ENCODE data around the gene LPAR5.
"Not testable (repeated sequence)": the region's sequence is repeated elsewhere in the genome, so short reads cannot be mapped to it uniquely, and the experiment has no call there.

LPAR5 gene

GRCh38 chr12:6606331-6607131, 29.2 kb downstream of the LPAR5 start:
- DNase-seq (ENCODE audit: low read depth), result no peak

- DNase-seq (ENCODE audit: low read depth), result no peak
These were observed 30.1 kb downstream of the LPAR5 start for GRCh38 chr12:6605421-6606330.

GRCh38 chr12:6604259-6605029, 31.3 kb downstream of the LPAR5 start:
- DNase-seq (ENCODE audit: low read depth), result no peak

GRCh38 chr12:6603095-6603567, 32.6 kb downstream of the LPAR5 start:
- DNase-seq (ENCODE audit: low read depth), result no peak

GRCh38 chr12:6602526-6602925, 33.2 kb downstream of the LPAR5 start:
- DNase-seq (ENCODE audit: low read depth), result no peak

- not testable (repeated sequence) for DNase-seq (ENCODE audit: low read depth)
These were observed 40.1 kb downstream of the LPAR5 start for GRCh38 chr12:6595673-6596072.

- DNase-seq (ENCODE audit: low read depth), result no peak
These were observed 43.7 kb downstream of the LPAR5 start for GRCh38 chr12:6592087-6592486.

- DNase-seq (ENCODE audit: low read depth), result not testable (repeated sequence)
These were observed 49.2 kb downstream of the LPAR5 start for GRCh38 chr12:6586569-6586968.

- no peak for DNase-seq (ENCODE audit: low read depth)
These were observed 51.5 kb downstream of the LPAR5 start for GRCh38 chr12:6584293-6584692.

- no peak for DNase-seq (ENCODE audit: low read depth)
These were observed 52.8 kb downstream of the LPAR5 start for GRCh38 chr12:6582959-6583358.

- no peak for DNase-seq (ENCODE audit: low read depth)
These were observed 53.6 kb downstream of the LPAR5 start for GRCh38 chr12:6582196-6582595.

GRCh38 chr12:6575648-6576047, 60.1 kb downstream of the LPAR5 start:
- no peak for DNase-seq (ENCODE audit: low read depth)

- DNase-seq (ENCODE audit: low read depth), result no peak
These were observed 61.0 kb downstream of the LPAR5 start for GRCh38 chr12:6574576-6575295.

GRCh38 chr12:6573001-6573400, 62.8 kb downstream of the LPAR5 start:
- DNase-seq (ENCODE audit: low read depth), result no peak

- no peak for DNase-seq (ENCODE audit: low read depth)
These were observed 65.4 kb downstream of the LPAR5 start for GRCh38 chr12:6570264-6570887.

GRCh38 chr12:6569786-6570185, 66.0 kb downstream of the LPAR5 start:
- no peak for DNase-seq (ENCODE audit: low read depth)

- DNase-seq (ENCODE audit: low read depth), result no peak
These were observed 66.4 kb downstream of the LPAR5 start for GRCh38 chr12:6569312-6569711.

Data from HS-5 (cell line).